Activated CD4-positive, alpha-beta memory T cell treated with anti-CD3 and anti-CD28 coated beads, Interleukin-2, amount 10 ng/mL, durations not matched to agents 7 days and 5 days (primary cell): ENCODE measurements around the gene SEMA4D. TPM values are rescaled to one million over a fixed set of nuclear protein-coding genes. Genes with fewer than 3 reads are reported as not detected.
A peak's percentile ranks its signal among the peaks of the same experiment; 100 is the strongest.

ENCODE experiments used
- CTCF ChIA-PET: fragments of 350-600 bp; sonication (Branson Sonifier 250); formaldehyde crosslinking; loops from one replicate; lab custom pipeline; 2021; ENCODE audit warnings: antibody characterized with exemption, inconsistent platforms; lab: Charles Lee
- POLR2A ChIA-PET: fragments of 350-600 bp; sonication (Branson Sonifier 250); formaldehyde crosslinking; loops from one replicate; lab custom pipeline; 2021; ENCODE audit warnings: antibody characterized with exemption; lab: Charles Lee
- DNase-seq: peaks from one replicate; pipeline ENCODE4 v3.0.0-alpha.2; 2020
- H3K27ac Mint-ChIP-seq: one replicate; pipeline ENCODE4 v1.8.0; 2021; ENCODE audit warnings: mild to moderate bottlenecking, mixed read lengths
- H3K27me3 Mint-ChIP-seq: one replicate; pipeline ENCODE4 v1.8.0; 2021; ENCODE audit warnings: mixed read lengths
- H3K36me3 Mint-ChIP-seq: one replicate; pipeline ENCODE4 v1.8.0; 2021; ENCODE audit warnings: low read depth, mixed read lengths
- H3K4me1 Mint-ChIP-seq: one replicate; pipeline ENCODE4 v1.8.0; 2021; ENCODE audit warnings: mixed read lengths
- H3K4me3 Mint-ChIP-seq: one replicate; pipeline ENCODE4 v1.8.0; 2021; ENCODE audit warnings: mild to moderate bottlenecking, mixed read lengths
- H3K9me3 Mint-ChIP-seq: one replicate; pipeline ENCODE4 v1.8.0; 2021; ENCODE audit warnings: mixed read lengths
- total RNA-seq, 2 experiments: library from RNA; stranded (reverse); gene quantifications; one replicate each; pipeline ENCODE4 v1.2.3, GENCODE V29; 2021

Gene SEMA4D
- total RNA-seq, 2 experiments from 2014 or later: 339 to 350 TPM

DNA sequence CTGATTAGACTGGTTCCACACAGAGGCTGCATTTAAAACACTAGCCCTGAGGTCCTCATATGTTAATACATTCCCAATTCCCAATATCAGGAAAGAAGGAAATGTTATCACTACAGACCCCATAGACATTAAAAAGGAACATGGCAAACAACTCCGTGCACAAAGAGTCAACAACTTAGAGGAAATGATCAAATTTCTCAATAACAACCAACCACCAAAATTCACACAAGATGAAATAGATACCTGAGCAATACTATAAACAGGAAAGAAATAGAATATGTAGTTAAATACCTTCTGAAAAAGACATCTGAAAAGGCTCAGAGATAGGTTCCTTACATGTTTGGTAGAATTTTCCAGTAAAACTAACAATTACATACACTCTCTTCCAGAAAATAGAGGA, 28.9 kb downstream of the SEMA4D start:
- no peaks in the 10 kb centered on the region for H3K9me3 Mint-ChIP-seq
- peaks cover 95% of the 10 kb centered on the region for H3K4me1 Mint-ChIP-seq
- peaks cover 80% of the 10 kb centered on the region for H3K36me3 Mint-ChIP-seq
- H3K27me3 Mint-ChIP-seq: no peaks in the 10 kb centered on the region
- ChIA-PET POLR2A (interaction anchor here (0.8 to 2.9 kb wide), 10 partner anchors 9 to 61 kb away, joined by 3 to 14 read pairs (median 4); no protein-coding TSS in a partner anchor), CTCF (interaction anchor here (1.3 to 4.1 kb wide), 2 partner anchors 45 to 79 kb away, joined by 3 to 27 read pairs; no protein-coding TSS in a partner anchor)
- peak overlapping the region; percentile 64 for H3K27ac Mint-ChIP-seq
- DNase-seq: no peak
- peak overlapping the region; percentile 57 for H3K4me3 Mint-ChIP-seq

DNA sequence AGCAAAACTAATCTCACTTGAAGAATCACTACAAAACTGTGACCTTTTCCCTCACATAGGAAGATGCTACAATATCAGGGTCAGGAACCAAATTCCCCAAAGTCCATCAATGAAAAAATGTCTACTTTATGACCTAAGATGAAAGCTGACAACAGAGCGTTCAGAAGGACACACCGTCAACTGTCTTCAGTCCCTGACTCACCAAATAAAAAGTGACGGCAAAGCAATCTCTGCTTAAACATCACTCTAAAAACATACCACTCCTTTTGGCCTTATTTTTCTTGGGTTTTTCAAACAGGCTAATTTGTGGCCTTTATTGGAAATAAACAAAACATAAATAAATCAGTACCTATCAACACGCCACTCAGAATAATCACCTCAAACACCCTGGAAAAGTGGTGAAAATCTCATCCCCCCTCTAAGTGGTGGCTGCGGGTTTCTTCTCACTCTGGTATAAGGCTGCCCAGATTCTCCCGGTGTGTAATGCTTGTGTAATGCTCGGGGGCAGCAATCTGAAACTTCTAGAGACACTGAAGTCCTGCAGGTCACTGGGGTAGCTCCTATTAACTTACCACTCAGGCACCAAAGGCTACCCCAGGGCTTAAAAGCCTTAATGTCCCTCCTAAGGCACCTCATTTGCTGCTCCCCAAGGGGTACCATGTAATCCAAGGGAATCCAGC, 29.5 kb downstream of the SEMA4D start:
- no peak for DNase-seq
- Mint-ChIP-seq H3K4me3 (peak overlapping the region; percentile 6), H3K27me3 (no peaks in the 10 kb centered on the region), H3K36me3 (peaks cover 78% of the 10 kb centered on the region), H3K27ac (peak overlapping the region; percentile 64), H3K9me3 (no peaks in the 10 kb centered on the region), H3K4me1 (peaks cover 94% of the 10 kb centered on the region)
- POLR2A ChIA-PET: interaction anchor here (0.6 to 2.9 kb wide), 10 partner anchors 11 to 61 kb away, joined by 3 to 14 read pairs (median 4); no protein-coding TSS in a partner anchor
- CTCF ChIA-PET: interaction anchor here (4.1 kb wide), 1 partner anchor 80 kb away, joined by 27 read pairs; no protein-coding TSS in a partner anchor

DNA sequence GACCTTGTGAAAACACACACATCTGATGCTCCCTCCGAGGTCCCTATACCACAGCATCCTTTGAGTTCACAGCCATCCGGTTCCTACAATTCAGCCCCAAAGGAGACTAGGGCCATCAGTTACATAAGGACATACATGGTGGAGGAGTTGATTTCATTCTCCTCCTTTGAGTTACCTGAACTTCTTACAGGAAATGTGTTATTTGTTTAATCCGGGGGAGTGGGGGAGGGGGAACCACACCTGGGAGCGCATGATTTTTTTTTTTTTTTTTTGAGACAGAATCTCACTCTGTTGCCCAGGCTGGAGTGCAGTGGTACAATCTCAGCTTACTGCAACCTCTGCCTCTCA, 30.7 kb downstream of the SEMA4D start:
- ChIA-PET CTCF (no interaction called here), POLR2A (interaction anchor here (0.6 to 2.9 kb wide), 7 partner anchors 10 to 55 kb away, joined by 3 to 14 read pairs (median 5); no protein-coding TSS in a partner anchor)
- Mint-ChIP-seq H3K27me3 (no peaks in the 10 kb centered on the region), H3K4me3 (peak overlapping the region; percentile 40), H3K27ac (peak overlapping the region; percentile 80), H3K36me3 (peaks cover 80% of the 10 kb centered on the region), H3K9me3 (no peaks in the 10 kb centered on the region), H3K4me1 (peaks cover 96% of the 10 kb centered on the region)
- DNase-seq: no peak

DNA sequence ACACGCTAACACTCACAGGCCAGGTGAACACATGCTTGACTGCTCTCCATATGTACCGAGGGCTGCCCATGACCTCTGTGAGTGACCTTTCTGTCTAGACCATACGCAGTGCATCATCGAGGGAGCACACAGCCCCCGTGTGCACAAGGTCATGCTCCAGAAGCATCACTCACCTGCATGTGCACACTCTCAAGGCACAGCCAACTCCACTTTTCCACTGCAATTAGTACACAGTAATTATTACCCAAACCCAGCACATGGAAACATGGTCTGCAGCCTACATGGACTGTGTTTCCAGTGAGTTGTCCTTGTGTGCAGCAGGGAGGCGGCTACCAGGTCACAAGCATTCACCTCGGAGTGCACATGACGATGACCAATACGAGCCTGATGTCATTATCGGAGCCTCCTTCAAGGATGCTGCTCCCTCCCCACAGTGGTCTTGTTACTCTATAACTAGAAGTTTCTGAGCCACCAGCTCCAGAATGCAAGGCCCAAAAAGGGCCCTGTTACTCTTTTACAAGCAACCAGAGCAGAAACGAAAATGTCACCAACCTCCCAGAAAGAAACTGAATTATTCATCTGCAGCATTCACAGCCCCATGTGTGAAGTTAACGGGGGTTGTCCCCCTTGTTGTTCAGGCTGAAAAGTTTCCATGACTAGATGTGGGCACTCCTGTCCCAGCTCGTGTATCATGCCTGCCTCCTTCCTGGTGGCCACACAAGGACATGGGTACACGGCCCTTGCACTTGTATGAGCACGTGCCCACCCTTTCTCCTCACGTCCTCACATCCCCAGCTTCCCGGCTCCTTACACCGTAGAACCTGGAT, 31.2 kb downstream of the SEMA4D start:
- Mint-ChIP-seq H3K27ac (peak overlapping the region; percentile 80), H3K27me3 (no peaks in the 10 kb centered on the region), H3K9me3 (no peaks in the 10 kb centered on the region), H3K36me3 (peaks cover 80% of the 10 kb centered on the region), H3K4me1 (peaks cover 96% of the 10 kb centered on the region), H3K4me3 (peak overlapping the region; percentile 40)
- no peak for DNase-seq
- ChIA-PET POLR2A (interaction anchor here (0.6 to 2.9 kb wide), 8 partner anchors 9 to 73 kb away, joined by 3 to 14 read pairs (median 5); no protein-coding TSS in a partner anchor), CTCF (no interaction called here)

DNA sequence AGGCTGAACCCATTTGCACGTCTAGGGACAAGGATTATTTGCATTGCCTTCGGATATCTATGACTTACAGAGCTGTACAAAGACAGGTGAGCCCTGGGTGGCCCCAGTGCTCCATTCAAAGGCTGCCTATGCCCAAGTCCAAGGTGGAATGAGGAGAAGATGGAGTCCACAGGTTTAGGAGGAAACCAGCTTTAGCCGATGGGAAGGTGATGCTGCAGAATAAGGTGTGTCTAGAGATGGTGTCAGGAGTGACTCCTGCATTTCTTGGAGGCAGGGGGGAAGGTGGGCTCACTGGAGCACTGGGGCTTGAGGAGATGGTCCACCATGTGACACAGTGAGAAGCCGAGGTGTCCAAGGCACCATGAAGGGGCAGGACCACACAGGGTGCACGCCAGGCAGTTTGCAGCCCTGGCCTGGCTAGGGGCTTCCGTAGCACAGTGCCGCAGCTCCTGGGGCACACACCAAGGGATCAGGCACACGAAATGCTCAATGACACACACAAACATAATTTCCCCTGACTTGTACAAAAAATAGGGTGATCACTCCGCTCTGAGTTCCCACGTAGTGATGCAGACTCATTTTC, 32.1 kb downstream of the SEMA4D start:
- ChIA-PET POLR2A (interaction anchor here (0.9 to 3.1 kb wide), 9 partner anchors 9 to 83 kb away, joined by 3 to 13 read pairs (median 6); partner anchors contain the start of gene SEMA4D), CTCF (interaction anchor here (1.5 to 2.1 kb wide), 2 partner anchors 24 to 83 kb away, joined by 5 to 7 read pairs; no protein-coding TSS in a partner anchor)
- Mint-ChIP-seq H3K9me3 (no peaks in the 10 kb centered on the region), H3K36me3 (peaks cover 83% of the 10 kb centered on the region), H3K27ac (peak overlapping the region; percentile 80), H3K27me3 (no peaks in the 10 kb centered on the region), H3K4me3 (no peak overlapping the region), H3K4me1 (peaks cover 97% of the 10 kb centered on the region)
- no peak for DNase-seq

DNA sequence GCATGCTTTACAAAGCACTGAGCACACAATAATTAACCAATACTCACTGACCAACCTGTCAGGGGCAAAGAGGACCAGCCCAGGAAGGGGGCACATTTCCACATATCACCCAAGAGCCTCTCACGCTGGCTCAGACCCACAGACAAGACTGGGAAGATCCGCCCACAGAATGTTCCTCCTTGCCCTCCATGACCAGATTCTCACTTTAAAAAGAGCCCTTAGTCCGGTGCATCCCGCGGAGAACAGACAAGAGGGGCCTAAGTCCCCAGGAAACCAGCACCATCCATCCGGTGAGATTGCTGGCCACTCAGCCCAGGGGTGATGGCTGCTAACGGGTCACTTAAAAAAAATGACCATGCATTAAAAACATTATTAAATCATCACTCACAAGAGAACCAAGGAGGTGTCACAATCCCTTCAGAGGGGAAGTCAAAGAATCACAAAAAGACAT, 32.9 kb downstream of the SEMA4D start:
- CTCF ChIA-PET: interaction anchor here (1.0 to 2.1 kb wide), 3 partner anchors 25 to 84 kb away, joined by 3 to 7 read pairs (median 5); no protein-coding TSS in a partner anchor
- POLR2A ChIA-PET: interaction anchor here (0.6 to 3.1 kb wide), 14 partner anchors 9 to 84 kb away, joined by 3 to 13 read pairs (median 6); partner anchors contain the start of gene SEMA4D
- Mint-ChIP-seq H3K27ac (peak overlapping the region; percentile 85), H3K4me3 (peak overlapping the region; percentile 0), H3K36me3 (peaks cover 84% of the 10 kb centered on the region), H3K9me3 (no peaks in the 10 kb centered on the region), H3K4me1 (peaks cover 97% of the 10 kb centered on the region), H3K27me3 (no peaks in the 10 kb centered on the region)
- DNase-seq: no peak

DNA sequence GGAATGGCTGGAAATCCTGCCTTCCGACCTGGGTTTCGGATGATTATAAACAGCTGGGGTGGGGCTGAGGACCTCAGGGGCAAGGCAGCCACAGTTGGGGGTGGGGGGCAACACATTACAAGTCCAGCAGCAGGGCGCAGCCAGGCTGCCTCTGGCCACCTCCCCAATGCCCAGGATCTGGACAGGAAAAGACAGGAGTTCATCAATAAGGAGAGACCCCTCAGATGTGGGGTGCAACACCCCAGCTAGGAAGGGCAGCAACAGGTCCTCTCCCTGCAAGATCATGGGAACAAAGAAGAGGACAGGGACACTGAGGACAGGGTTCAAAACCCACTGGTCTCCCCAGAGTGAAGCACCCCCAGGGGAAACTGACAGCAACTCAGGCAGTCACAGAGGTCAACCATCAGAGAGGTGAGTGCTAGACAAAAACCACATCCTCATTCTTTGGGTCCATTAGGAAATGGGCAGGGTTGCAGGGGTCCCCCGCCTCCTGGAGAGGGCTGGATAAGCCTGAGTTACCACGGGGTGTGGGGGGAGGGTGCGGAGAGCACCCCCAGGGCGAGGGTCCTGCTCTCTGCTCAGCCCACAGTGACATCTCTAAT, 33.5 kb downstream of the SEMA4D start:
- H3K4me1 Mint-ChIP-seq: peaks cover 97% of the 10 kb centered on the region
- POLR2A ChIA-PET: interaction anchor here (0.6 to 3.1 kb wide), 17 partner anchors 9 to 85 kb away, joined by 3 to 13 read pairs (median 5); partner anchors contain the start of gene SEMA4D
- CTCF ChIA-PET: interaction anchor here (1.0 to 2.1 kb wide), 3 partner anchors 26 to 85 kb away, joined by 3 to 7 read pairs (median 5); no protein-coding TSS in a partner anchor
- no peaks in the 10 kb centered on the region for H3K27me3 Mint-ChIP-seq
- peaks cover 85% of the 10 kb centered on the region for H3K36me3 Mint-ChIP-seq
- peak; percentile 45 for DNase-seq
- no peaks in the 10 kb centered on the region for H3K9me3 Mint-ChIP-seq
- H3K27ac Mint-ChIP-seq: peak overlapping the region; percentile 85
- peak overlapping the region; percentile 60 for H3K4me3 Mint-ChIP-seq

DNA sequence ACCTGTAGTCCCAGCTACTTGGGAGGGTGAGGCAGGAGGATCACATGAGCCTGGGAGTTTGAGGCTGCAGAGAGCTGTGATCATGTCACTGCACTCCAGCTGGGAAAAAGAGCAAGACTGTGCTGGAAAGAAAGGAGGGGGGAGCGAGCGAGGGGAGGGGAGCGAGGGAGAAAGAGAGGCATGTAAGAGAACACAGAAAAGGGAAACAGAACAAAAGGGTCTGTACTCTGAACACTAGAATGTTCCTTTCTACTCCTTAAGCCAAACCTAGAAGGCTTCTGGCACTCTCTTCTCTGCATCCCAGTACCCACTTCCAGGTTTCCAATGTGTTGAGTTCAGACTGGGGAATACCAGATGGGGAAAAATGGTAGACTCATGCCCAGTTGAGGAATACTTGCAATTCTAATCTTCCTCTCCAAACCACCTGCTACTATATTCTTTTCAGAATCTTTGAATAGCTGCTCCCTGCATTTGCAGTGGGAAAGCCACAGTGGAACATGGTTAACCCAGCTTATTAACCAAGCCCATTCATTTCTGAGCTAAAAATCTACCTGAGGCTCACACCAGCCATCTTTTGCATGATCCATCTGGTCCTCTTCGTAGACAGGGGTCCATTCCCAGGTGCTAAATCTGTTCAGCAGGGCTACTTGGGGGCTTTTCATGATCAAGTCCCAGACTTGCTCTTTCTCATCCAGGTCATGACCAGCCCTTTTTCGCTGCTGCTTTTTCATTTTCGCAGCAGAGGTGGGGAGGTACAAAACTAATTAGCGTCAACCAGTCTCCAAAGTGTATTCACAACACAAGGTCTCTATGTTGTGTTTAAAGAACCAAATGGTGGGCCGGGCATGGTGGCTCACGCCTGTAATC, 34.9 kb downstream of the SEMA4D start:
- Mint-ChIP-seq H3K9me3 (no peaks in the 10 kb centered on the region), H3K36me3 (peaks cover 84% of the 10 kb centered on the region), H3K4me3 (no peak overlapping the region), H3K27me3 (no peaks in the 10 kb centered on the region), H3K27ac (peak overlapping the region; percentile 85), H3K4me1 (peaks cover 97% of the 10 kb centered on the region)
- no peak for DNase-seq
- CTCF ChIA-PET: interaction anchor here (1.7 kb wide), 1 partner anchor 86 kb away, joined by 10 read pairs; no protein-coding TSS in a partner anchor
- POLR2A ChIA-PET: interaction anchor here (1.1 to 3.1 kb wide), 12 partner anchors 10 to 86 kb away, joined by 3 to 13 read pairs (median 4); no protein-coding TSS in a partner anchor

DNA sequence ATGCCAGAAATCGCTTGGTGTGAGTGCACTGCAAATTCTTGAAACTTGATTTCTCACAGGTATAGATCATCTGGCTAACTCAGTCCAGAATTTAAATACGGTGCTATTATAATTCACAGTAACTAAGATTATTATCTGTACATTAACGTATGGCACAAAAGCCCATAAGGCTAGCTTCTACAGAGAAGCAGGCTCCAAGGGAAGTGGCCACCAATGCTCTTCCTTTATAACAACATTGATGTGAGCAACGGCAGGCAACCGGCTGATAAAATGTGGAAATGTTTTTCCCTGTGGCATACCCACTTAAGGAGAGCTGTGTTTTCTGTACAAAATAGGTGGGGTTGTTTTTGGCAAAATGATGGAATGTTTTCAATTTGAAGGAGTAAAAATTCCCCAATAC, 35.7 kb downstream of the SEMA4D start:
- Mint-ChIP-seq H3K27me3 (no peaks in the 10 kb centered on the region), H3K9me3 (no peaks in the 10 kb centered on the region), H3K4me1 (peaks cover 97% of the 10 kb centered on the region), H3K27ac (no peak overlapping the region), H3K4me3 (no peak overlapping the region), H3K36me3 (peaks cover 82% of the 10 kb centered on the region)
- ChIA-PET CTCF (interaction anchor here (1.0 to 1.7 kb wide), 2 partner anchors 30 to 87 kb away, joined by 3 to 10 read pairs; no protein-coding TSS in a partner anchor), POLR2A (interaction anchor here (1.1 to 1.7 kb wide), 6 partner anchors 9 to 34 kb away, joined by 3 to 10 read pairs (median 3); no protein-coding TSS in a partner anchor)
- DNase-seq: no peak

DNA sequence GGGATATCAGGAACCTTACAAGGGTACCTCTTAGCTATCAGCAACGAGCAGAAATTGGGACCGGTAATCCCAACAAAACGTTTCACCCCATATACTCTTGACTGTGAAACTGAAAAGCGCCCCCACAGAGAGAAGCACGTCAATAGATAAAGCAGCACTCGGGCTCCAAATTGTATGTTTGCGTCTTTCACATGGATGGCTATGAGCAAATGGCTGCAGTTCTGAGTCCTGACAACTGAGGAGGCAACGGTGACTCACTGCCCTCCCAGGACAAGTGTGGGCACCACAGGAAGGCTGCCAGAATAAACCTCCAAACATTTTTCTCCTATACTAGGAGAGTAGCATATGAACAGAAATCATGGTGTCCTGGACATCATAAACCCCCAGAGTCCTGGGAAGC, 36.6 kb downstream of the SEMA4D start:
- peaks cover 97% of the 10 kb centered on the region for H3K4me1 Mint-ChIP-seq
- ChIA-PET CTCF (no interaction called here), POLR2A (interaction anchor here (0.8 to 1.0 kb wide), 2 partner anchors 19 to 36 kb away, joined by 3 to 4 read pairs; no protein-coding TSS in a partner anchor)
- no peak for DNase-seq
- no peak overlapping the region for H3K27ac Mint-ChIP-seq
- H3K27me3 Mint-ChIP-seq: no peaks in the 10 kb centered on the region
- no peaks in the 10 kb centered on the region for H3K9me3 Mint-ChIP-seq
- peaks cover 79% of the 10 kb centered on the region for H3K36me3 Mint-ChIP-seq
- H3K4me3 Mint-ChIP-seq: no peak overlapping the region

DNA sequence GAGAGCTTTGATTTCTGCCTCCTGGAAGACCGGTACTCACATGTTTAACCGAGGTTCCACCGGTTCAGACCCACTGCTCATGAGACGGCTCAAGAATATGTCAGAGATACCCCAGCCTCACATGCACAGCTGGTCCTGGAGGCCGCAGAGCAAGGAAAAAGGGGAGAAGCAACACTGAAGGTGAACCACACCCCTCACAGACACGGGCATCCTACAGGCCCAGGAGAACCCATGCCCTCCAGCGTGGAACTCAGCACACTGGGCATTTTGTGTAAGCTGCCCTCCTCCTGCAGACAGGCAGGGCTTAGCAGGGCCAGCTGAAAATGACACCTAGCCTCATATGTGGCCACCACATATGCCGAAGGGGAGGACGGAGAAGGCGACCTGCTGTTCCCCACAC, 37.4 kb downstream of the SEMA4D start:
- H3K9me3 Mint-ChIP-seq: no peaks in the 10 kb centered on the region
- H3K36me3 Mint-ChIP-seq: peaks cover 78% of the 10 kb centered on the region
- ChIA-PET POLR2A (interaction anchor here (0.9 to 1.0 kb wide), 3 partner anchors 25 to 104 kb away, joined by 3 to 4 read pairs (median 3); no protein-coding TSS in a partner anchor), CTCF (no interaction called here)
- no peak overlapping the region for H3K27ac Mint-ChIP-seq
- no peak overlapping the region for H3K4me3 Mint-ChIP-seq
- H3K4me1 Mint-ChIP-seq: peaks cover 97% of the 10 kb centered on the region
- H3K27me3 Mint-ChIP-seq: no peaks in the 10 kb centered on the region
- no peak for DNase-seq
